COLO829 (cell line): ENCODE measurements around the gene NRIP2.

Source experiments
- DNase-seq: peaks from one replicate; pipeline ENCODE4 v3.0.0; 2012; ENCODE audit warnings: low spot score

NRIP2 gene

DNA sequence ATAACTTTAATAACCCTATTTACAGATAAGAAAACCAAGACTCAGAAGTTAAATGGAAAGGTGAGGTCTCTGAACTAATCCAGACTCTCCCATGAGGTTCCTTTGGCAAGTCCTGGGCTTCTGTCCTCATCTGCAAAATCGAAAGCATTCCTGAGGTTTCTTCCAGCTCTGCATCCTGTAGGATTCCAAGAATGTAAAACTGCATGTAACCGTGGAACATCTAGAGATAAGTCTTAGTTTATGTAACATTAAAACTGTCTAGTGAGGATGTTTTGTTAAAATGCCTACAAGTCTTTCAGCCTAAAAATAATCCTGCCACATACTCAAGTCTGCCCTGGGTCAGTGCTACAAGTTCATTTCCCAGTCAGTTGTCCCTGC is 29.7 kb downstream of the NRIP2 start:
- no peak for DNase-seq

DNA sequence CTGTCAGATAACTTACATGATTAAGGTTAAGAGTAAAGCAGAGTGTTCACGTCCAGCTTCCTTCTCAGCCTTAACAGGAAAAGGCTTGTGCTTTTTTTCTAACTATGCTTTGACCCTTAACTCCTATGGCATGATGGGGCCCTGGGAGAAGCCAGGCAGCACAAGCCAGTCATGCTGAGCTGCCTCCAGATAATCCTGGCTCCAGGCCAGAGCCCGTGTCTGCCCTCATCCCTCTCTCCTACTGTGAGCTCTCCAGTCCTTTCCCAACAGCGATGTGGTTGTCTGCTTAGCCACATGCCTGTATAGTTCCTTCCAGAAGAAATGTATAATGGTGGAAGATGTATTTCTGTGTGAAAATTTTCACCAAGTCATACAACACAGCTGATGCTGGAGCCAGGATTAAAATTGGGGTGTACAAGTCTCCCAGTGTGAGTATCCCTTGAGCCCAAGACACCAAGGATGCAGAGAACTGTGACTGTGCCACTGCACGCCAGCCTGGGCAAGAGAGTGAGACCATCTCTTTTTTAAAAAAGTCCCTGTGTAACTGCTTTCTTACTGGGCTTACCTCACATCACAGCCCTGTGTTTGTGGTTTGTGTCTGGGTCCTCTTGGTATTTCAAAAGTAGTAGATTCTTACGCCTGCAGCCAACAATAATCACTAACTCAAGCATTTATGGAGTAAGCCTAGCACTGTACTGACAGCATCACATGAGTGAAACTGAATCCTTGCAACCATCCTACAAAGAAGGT is 30.3 kb downstream of the NRIP2 start:
- DNase-seq = no peak

DNA sequence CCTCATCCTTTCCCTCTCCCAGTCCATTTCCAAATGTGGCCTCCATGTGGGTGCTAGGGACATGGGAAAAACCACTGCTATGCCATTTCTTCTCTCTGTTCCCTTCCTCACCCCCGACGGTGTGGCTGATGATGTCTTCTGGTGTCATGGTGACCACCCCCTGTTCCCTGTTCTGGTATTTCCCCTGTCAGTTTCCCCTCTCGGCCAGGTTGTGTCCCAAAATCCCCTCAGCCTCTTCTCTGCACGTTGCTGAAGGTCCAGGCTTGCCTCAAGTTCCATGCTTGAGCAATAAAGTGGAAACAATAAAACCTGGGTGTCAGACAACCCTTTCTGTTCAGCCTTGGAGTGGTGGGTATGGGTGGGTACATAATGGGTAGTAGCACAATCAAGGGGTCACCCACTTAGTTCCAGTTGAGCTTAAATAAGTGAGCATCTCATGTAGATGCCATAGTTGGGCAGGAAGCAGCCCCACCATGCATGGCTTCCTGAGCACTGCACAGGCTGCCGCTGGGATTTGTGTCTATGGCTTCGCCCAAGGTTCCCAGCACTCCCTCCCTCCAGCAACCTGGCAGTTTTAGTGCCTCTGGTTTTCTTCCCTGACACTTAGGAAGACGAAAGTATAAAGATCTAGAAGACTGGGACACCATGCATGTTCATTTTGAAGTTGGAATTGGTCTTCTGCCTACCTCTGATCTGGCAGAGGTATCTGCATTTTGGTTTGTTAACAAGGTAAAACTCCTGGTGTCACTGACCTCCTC is 31.0 kb downstream of the NRIP2 start:
- no peak for DNase-seq

DNA sequence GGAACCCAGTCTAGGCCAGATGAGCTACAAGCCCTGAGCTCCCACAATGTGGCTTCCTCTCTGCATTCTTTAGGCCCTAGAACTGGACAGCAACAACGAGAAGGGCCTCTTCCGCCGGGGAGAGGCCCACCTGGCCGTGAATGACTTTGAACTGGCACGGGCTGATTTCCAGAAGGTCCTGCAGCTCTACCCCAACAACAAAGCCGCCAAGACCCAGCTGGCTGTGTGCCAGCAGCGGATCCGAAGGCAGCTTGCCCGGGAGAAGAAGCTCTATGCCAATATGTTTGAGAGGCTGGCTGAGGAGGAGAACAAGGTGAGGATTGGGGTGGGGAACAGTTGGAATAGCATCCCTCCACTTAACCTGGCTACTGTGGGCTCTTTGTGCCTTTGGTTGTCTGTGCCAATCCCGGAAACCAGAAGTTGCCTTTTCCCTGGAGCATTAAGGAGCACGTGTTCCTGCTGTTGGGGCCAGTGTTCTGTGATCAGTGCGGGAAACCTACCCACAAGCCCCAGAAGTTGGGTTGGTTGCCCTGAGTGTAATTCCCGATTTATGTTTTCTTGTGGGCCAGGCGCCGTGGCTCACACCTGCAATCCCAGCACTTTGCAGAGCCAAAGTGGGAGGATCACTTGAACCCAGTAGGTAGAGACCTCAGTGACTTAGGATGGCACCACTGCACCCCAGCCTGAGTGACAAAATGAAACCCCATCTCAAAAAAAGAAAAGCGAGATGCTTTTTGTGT is 33.6 kb downstream of the NRIP2 start:
- no peak for DNase-seq

DNA sequence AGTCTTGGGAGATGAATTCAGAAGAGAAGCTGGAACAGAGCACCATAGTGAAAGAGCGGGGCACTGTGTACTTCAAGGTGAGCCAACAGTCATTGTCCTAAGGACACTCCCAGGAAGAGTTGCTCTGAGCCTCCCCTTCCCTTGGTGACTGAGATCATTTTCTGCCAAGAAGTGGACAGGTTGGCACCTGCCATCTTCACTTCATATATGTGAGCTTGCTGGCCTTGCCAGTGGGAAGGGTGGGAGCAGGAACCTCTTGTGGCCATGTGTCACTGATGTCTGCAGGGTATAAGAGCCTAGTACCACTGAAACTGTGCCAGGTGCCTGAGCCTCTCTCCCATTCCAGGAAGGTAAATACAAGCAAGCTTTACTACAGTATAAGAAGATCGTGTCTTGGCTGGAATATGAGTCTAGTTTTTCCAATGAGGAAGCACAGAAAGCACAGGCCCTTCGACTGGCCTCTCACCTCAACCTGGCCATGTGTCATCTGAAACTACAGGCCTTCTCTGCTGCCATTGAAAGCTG is 34.7 kb downstream of the NRIP2 start:
- no peak for DNase-seq

DNA sequence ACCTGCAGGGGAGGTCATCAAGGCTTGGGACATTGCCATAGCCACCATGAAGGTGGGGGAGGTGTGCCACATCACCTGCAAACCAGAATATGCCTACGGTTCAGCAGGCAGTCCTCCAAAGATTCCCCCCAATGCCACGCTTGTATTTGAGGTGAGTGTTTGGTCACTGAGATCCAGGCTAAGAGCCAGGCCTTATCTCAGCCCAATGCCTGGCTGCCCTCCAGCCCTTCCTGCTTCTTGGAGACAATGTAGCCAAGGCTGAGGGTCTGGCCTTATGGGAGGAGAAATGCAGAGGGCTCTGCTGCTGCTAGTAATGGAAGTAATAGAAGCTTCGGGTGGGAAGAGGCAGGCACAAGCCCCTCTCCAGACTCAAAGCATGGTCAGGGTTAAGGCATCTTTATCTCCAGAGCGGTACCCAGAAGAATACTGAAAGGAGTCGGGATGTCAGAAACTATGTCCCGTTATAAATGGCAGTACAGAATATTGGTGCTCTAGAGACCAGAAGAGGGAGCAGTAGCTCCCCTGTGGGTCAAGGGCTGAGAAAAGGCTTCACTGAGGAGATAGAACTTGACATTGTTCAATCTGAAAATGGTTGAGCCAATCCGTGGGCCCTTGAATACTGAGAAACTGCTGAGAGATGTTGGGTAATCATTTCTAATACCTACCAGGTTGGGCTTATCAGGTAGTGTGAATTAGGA is 37.0 kb downstream of the NRIP2 start:
- DNase-seq = no peak

DNA sequence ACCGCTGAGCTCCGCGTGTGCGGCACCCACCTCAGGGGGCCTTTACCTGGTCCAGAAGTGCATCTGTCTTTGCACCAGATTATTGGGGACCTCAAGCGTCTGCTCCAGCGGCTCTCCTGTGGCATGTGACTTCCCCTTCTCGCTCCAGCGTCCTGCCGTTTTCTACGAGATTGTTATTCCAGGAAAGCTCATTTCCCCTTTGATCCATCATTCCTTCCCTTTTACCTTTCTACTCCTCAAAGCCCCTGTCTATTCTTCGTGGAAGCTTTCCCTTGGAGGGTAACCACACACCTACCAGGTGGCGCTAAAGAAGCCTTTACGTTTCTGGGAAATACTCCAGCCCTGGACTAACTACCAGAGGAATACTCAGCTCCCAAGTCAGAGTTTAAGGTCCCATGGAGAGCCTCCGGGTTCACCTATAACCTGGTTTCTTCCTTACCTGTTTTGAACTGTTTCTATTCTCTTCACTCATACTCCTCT is 38.6 kb downstream of the NRIP2 start:
- DNase-seq = peak; percentile 17

DNA sequence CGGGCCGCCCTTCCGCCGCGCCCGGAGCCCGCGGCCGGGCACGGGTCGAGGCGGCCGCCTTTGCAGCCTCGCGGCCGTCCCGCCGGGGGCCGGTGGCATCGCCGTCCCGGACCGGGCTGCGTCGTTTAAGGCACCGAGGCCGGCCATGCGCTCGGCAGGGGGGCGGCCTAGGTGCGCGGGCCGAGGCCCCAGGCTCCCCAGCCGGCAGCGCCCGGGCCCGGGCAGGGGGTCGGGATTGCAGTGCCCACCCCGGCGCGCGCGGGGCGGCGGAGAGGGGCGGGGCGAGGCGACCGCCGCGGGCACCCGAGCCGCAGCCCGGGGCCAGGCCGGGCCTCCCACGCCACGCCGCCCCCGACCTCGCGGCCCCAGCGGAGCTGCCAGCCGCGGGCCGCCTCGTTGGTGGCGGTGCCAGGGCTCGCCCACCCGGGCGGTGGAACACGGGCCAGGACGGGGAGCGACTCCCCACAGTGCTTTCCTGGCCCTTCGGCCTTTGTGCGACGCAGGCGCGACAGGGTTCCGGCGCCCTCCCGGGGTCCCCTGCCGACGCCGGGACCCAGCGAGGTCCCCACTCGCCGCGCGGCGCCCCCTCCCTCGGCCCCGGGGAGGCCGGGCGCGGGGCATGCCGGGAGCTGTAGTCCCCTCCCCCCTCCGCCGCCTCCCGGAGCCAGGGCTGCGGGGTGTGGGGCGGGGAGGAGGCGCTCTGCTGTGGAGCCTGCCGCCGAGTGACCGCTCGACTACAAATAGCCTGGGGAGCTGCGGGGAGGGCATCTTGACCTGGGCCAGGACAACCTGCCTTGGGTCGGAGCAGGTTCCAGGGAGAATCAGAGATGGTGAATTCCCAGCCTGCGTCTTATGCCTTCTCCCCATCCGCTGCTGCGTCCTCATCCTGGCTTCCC is 39.3 kb downstream of the NRIP2 start:
- DNase-seq = peak; percentile 63

DNA sequence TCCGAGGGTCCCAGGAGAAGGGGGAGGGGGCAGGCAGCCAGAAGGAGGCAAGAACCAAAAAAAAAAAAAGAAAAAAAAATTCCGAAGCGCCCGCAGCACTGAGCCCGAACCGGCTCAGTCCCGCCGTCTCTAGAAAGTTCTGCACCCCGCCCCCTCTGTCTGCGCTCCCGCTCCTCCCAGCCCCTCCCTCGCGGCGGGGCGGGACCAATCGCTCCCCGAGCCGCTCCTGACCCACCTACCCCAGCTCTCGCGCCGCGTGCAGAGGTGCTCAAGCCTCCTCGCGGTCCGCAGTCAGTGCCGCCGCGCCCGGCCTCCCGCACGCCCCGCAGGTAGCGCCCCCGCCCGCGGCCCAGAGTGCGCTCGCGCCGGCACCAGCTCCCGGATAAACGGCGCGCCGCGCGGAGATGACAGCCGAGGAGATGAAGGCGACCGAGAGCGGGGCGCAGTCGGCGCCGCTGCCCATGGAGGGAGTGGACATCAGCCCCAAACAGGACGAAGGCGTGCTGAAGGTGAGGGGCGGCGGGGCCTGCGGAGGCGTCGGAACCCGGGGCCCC is 40.0 kb downstream of the NRIP2 start, which contains the start of gene FKBP4:
Gene FKBP4, plus strand, starts transcription at position 235 of the 554 bp plus-strand sequence. Its CDS starts 170 bp downstream, at position 405.
- DNase-seq = peak; percentile 82

DNA sequence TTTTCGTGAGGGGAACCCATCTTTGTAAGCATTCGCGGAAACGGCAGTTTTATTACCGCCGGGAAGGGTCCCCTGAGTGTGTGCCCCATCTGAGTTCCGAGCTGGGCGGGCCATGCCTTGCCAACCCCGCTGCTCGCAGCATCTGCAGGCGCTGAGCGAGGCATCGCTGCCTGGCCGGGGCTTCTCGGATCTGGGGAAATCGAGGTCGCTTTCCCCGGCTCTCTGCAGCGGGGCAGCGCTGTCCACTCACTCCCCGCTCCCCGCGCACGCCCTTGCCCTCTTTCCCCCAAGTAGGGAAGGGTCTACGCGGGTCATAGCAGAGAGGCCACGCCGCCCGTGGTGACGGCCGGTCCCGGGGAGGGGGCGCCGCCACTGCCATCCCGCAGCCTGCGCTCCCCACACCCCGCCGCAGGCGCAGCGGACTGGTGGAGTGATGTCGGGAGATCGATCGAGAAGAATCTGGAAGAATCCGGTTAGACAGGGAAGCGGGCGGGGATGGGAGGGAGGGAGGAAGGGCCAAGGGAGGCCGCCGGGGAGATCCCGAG is 40.6 kb downstream of the NRIP2 start:
- DNase-seq = no peak

DNA sequence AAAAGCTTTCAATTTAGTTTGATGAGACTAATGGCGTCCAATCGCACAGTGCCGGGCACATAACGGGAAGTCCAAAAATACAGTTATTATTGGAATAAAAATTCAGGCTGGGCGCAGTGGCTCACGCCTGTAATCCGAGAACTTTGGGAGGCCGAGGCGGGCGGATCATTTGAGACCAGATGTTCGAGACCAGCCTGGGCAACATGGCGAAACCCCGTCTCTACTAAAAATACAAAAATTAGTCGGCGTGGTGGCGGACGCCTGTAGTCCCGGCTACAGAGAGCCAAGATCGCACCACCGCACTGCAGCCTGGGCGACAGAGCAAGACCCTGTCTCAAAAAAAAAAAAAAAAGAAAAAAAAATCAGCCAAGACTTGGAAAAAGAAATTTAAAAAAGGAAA is 41.3 kb downstream of the NRIP2 start:
- no peak for DNase-seq

DNA sequence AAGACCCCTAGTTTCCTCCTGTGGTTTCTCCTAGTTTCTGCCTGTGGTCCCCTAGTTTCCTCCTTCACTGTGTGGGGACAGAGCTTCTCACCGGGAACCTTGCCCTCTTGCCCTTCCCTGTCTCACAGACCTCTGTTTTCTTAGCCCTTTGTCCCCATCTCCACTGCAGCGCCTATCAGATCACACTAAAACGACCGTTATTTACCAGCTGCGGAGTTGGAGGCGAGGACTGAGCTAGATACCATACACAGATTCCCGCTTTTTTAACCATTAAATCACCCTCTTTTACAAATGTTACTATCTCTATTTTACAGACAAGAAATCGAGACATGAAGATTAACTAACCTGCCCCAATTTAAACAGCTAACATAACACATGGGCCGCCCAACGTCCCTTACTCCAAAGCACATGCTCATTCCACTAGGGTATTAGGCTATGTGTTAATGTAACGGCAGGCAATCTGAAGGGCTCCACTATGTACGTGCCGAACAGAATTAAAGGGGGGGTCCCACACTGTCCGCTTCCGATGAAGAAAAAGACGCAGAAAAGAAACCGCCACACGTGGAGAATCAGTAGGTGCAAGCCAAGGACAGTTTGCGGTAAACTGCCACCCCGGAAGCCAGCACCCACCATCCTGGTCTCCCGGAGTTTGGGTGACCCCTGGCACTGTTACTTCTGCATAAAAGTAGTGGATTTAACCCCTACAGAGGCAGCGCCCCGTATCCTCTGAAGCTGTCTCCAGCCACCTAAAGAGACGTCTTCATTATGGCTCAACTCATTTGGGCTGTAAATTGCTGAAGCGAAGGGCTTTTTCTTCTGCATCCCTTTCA is 41.9 kb downstream of the NRIP2 start:
- DNase-seq = no peak

DNA sequence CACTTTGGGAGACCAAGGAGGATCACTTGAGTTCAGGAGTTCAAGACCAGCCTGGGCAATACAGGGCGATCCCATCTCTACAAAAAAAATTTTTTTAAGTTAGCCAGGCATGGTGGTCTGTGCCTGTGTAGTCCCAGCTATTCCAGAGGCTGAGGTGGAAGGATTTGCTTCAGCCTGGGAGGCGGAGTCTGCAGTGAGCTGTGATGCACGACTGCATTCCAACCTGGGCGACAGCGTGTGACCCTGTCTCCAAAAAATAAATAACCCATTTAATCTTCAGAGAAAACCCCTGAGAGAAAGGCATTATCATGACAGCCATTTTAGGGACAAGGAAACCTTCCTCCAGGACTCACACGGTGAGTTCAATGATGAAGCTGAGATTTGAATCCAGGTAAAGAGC is 43.7 kb downstream of the NRIP2 start:
- DNase-seq = no peak

DNA sequence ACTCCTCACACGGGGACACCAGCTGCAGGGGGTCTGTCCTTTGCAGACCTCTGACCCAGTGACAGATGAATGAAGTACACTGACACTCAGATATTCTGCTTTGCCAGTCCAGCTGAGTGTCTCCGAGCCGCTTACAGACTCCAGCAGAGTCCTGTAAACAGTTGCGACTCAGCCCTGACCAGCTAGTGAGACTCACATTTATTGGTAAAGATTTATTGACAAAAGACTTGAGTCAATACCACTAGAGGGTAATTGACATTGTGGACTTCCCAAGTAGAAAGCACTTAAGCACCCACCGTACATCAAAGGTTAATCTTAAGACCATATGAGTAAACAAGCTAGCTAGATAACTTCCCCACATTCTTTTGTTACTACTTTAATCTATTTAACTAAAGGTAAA is 49.8 kb downstream of the NRIP2 start:
- DNase-seq = no peak

DNA sequence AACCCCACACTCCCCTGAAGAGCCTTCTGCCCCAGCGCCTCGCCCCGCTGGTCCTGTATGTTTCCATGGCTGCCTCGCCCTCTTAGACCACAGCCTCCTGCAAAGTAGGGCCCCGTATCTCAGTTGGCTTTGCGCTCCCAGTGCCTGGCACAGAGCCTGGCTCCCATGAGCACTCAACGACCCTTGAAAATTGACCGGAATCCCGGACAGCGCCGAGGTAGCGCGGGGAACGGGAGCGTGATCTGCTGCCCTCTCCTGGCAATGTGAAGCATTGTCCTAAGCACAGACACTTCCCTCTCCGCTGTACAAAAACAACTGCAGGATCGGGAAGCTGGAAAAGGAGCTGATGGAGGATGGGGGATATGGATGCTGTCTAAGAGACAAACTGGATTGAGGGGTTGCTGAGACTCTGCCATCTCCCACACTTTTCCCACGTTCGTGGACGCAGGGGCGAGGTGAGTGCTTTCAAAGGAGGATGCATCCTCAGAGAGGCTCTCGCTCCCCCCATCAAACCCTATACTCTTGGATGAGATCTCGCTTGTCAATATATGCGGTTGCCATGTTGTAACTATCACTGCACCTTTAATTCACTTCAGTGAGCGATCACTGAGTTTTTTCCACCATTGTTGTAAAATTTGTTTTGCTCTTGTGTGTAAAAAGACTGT is 50.8 kb downstream of the NRIP2 start:
- DNase-seq = peak; percentile 65

DNA sequence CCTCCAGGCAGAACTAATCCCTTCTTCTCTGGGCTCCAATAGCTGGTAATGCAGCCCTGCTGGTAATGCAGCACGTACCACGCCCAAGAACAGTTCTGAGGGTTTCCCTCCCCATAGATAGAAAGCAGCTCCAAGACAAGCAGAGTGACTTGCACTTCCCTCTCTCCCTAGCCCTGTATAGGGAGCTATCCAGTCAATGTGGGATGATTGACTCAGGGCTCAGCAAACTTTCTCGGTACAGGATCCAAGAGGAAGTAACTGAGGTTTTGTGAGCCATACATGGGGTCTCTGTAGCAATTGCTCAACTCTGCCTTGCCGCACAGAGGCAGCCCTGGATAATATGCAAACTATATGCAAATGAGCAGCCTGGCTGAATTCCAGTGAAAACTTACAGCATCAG is 55.6 kb downstream of the NRIP2 start:
- DNase-seq = no peak

DNA sequence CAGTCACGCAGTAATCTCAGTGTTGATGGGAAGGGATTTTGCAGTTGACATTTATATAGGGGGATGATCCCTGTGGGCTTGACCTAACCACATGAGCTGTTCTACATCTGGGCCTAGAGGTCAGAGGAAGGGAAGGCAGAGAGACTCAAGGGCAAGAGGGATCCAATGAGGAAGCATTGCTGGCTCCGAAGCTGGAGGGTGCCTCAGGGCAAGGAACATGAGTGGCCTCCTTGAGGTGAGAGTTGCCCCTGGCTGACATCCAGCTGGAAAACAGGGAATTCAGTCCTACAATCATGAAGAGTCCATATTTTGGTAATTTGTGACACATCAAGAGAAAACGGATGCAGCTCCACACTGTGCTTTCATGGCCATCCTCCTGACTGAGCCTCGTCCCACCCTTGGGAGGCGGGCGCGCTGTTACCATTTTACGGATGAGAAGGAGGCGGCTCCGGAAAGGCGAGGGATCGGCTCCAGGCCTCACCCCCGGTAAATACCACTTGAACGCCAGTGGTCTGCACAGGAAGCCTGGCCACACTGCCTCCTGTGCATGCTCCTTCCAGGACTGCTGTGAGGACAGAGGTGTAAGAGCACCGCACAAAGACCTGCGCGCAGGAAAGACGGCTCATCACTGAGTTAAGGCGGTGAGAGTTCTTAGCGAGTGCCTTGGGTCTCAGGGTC is 58.6 kb downstream of the NRIP2 start:
- no peak for DNase-seq

DNA sequence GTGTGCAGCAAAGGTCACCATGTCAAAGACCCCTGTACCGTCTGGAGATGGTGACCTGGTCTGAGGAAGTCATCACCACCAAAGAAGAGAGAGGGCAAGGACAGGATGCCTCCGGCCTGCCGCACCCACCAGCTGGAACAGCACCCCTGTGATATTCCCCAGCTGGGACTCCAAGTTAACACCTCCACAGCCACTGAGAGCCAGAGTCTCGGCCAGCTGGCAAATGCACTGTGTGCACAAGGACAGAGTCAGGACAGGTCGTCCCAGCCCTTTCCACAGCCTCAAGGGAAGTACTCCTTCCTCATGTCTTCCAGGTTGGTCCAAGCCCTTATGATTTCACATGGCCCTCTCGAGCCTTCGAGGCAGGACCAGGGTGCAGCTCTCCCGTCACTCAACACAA is 59.4 kb downstream of the NRIP2 start:
- DNase-seq = no peak
